GM13977 (cell line): ENCODE results near the gene DUSP19.

ENCODE experiments used
- DNase-seq: peaks from one replicate; pipeline ENCODE4 v3.0.0; 2012; ENCODE audit warnings: low spot score
- CTCF ChIP-seq: IDR thresholded peaks from 2 replicates; pipeline ENCODE4 v1.5.1; 2012; ENCODE audit warnings: mild to moderate bottlenecking, control low read depth; ENCODE audit not compliant: insufficient read depth; ENCODE audit errors: extremely low read depth, missing control alignments
- in situ Hi-C: fragments of 300-500 bp; cut with MboI; formaldehyde crosslinking; loops from one replicate; pipeline ENCODE4 v1.12.0; 2022; ENCODE audit warnings: low sequenced_read_pairs, low pct_unique_long_range_greater_than_20kb, mixed read lengths, inconsistent platforms; ENCODE audit not compliant: unreplicated experiment

Gene DUSP19

GRCh38 chr2:183124957-183125255, 46.4 kb downstream of the DUSP19 start:
- in situ Hi-C loops: no loop called here
- TF ChIP-seq CTCF: no peak
- DNase-seq: no peak

- TF ChIP-seq CTCF: no peak
- in situ Hi-C loops: no loop called here
- DNase-seq: no peak
Measured at GRCh38 chr2:183125659-183126341, 47.3 kb downstream of the DUSP19 start.

- TF ChIP-seq CTCF: no peak
- DNase-seq: no peak
- in situ Hi-C loops: no loop called here
Measured at GRCh38 chr2:183126635-183127034, 48.1 kb downstream of the DUSP19 start.

- no peak for DNase-seq
- TF ChIP-seq CTCF: no peak
- in situ Hi-C loops: no loop called here
Measured at GRCh38 chr2:183134016-183134415, 55.5 kb downstream of the DUSP19 start.

- TF ChIP-seq CTCF: no peak
- DNase-seq: no peak
- in situ Hi-C loops: no loop called here
Measured at GRCh38 chr2:183148955-183149354, 70.4 kb downstream of the DUSP19 start.

GRCh38 chr2:183149489-183149888, 70.9 kb downstream of the DUSP19 start:
- TF ChIP-seq CTCF: no peak
- DNase-seq: no peak
- in situ Hi-C loops: no loop called here
